Calu3 (cell line): Measurements from ENCODE around the gene CARTPT. TPM values are rescaled to one million over a fixed set of nuclear protein-coding genes. Genes with fewer than 3 reads are reported as not detected.

Experiments
- BruUV-seq: library from RNA; stranded (reverse); fragments of 400-500 nt; replicated peaks from 2 replicates; lab custom pipeline; 2021; lab: Mats Ljungman, UMichigan
- CTCF ChIA-PET: fragments of 300-600 bp; sonication (Branson Sonifier 250); formaldehyde crosslinking; loops from one replicate; lab custom pipeline; 2022; ENCODE audit warnings: antibody characterized with exemption; lab: Charles Lee
- DNase-seq: peaks from one replicate; pipeline ENCODE4 v3.0.0; 2022
- H3K27ac Mint-ChIP-seq: one replicate; pipeline ENCODE4 v1.8.0; 2022; ENCODE audit warnings: mixed read lengths; ENCODE audit not compliant: unreplicated experiment
- H3K27me3 Mint-ChIP-seq: one replicate; pipeline ENCODE4 v1.8.0; 2022; ENCODE audit warnings: mixed read lengths; ENCODE audit not compliant: unreplicated experiment
- H3K36me3 Mint-ChIP-seq: one replicate; pipeline ENCODE4 v1.8.0; 2022; ENCODE audit warnings: mild to moderate bottlenecking, moderate library complexity, mixed read lengths; ENCODE audit not compliant: insufficient read depth, unreplicated experiment
- H3K4me1 Mint-ChIP-seq: one replicate; pipeline ENCODE4 v1.8.0; 2022; ENCODE audit warnings: mild to moderate bottlenecking, low read depth, mixed read lengths; ENCODE audit not compliant: unreplicated experiment
- H3K4me3 Mint-ChIP-seq: one replicate; pipeline ENCODE4 v1.8.0; 2022; ENCODE audit warnings: mild to moderate bottlenecking, low read depth, moderate library complexity, mixed read lengths; ENCODE audit not compliant: unreplicated experiment
- H3K9me3 Mint-ChIP-seq: one replicate; pipeline ENCODE4 v1.8.0; 2022; ENCODE audit warnings: low read depth, mixed read lengths; ENCODE audit not compliant: unreplicated experiment
- intact Hi-C: fragments of 100-400 bp; cut with micrococcal nuclease; formaldehyde crosslinking; loops from one replicate; pipeline ENCODE4 v1.10.0; 2022; ENCODE audit not compliant: unreplicated experiment
- total RNA-seq: library from RNA; stranded (reverse); gene quantifications from 2 replicates; pipeline ENCODE4 v1.2.3, GENCODE V29; 2022
- TF ChIP-seq, protein P1 (sequence below): fragments of 200-600 bp; IDR thresholded peaks from one replicate; pipeline ENCODE4 v1.8.0; 2022; ENCODE audit warnings: antibody characterized with exemption; ENCODE audit not compliant: unreplicated experiment

The CARTPT gene
- total RNA-seq, 1 experiment from 2014 or later = not detected

DNA sequence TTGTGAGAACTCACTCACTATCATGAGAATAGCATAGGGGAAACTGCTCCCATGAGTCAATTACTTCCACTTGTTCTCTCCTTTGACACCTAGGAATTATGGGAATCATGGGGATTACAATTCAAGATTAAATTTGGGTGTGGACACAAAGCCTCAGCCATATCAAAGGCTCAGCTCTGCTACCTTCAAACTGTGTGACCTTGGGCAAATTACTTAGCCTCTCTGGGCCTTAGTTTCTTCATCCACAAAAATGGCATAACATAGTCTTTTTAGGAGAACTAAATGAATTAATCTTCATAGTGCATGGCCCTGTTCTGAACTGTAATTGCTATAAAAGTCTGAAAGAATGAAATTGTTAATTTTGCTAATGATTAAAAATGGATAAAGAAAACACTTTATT is 18.3 kb upstream of the CARTPT start:
- no peaks in the 10 kb centered on the region for H3K9me3 Mint-ChIP-seq
- CTCF ChIA-PET = no interaction called here
- H3K4me3 Mint-ChIP-seq = no peak overlapping the region
- no TSS peak for BruUV-seq
- no peak overlapping the region for H3K27ac Mint-ChIP-seq
- TF ChIP-seq, protein P1, sequence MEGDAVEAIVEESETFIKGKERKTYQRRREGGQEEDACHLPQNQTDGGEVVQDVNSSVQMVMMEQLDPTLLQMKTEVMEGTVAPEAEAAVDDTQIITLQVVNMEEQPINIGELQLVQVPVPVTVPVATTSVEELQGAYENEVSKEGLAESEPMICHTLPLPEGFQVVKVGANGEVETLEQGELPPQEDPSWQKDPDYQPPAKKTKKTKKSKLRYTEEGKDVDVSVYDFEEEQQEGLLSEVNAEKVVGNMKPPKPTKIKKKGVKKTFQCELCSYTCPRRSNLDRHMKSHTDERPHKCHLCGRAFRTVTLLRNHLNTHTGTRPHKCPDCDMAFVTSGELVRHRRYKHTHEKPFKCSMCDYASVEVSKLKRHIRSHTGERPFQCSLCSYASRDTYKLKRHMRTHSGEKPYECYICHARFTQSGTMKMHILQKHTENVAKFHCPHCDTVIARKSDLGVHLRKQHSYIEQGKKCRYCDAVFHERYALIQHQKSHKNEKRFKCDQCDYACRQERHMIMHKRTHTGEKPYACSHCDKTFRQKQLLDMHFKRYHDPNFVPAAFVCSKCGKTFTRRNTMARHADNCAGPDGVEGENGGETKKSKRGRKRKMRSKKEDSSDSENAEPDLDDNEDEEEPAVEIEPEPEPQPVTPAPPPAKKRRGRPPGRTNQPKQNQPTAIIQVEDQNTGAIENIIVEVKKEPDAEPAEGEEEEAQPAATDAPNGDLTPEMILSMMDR = no peak
- intact Hi-C loops = no loop called here
- no peaks in the 10 kb centered on the region for H3K27me3 Mint-ChIP-seq
- peaks cover 5% of the 10 kb centered on the region for H3K36me3 Mint-ChIP-seq
- peaks cover 34% of the 10 kb centered on the region for H3K4me1 Mint-ChIP-seq
- DNase-seq = no peak

GRCh38 chr5:71701407-71701806 is 17.7 kb upstream of the CARTPT start:
- peak; percentile 5 for DNase-seq
- Mint-ChIP-seq H3K4me3 (no peak overlapping the region), H3K27ac (peak overlapping the region; percentile 47), H3K36me3 (peaks cover 5% of the 10 kb centered on the region), H3K9me3 (no peaks in the 10 kb centered on the region), H3K4me1 (peaks cover 34% of the 10 kb centered on the region), H3K27me3 (no peaks in the 10 kb centered on the region)
- TF ChIP-seq, protein P1 = no peak
- BruUV-seq = no TSS peak
- intact Hi-C loops = no loop called here
- CTCF ChIA-PET = no interaction called here

GRCh38 chr5:71703941-71704340 is 15.1 kb upstream of the CARTPT start:
- H3K4me1 Mint-ChIP-seq = peaks cover 24% of the 10 kb centered on the region
- BruUV-seq = no TSS peak
- CTCF ChIA-PET = interaction anchor here (1.2 kb wide), 1 partner anchor 34 kb away, joined by 5 read pairs; no protein-coding TSS in a partner anchor
- H3K27ac Mint-ChIP-seq = no peak overlapping the region
- no peak overlapping the region for H3K4me3 Mint-ChIP-seq
- no peak for DNase-seq
- H3K27me3 Mint-ChIP-seq = no peaks in the 10 kb centered on the region
- intact Hi-C loops = no loop called here
- H3K9me3 Mint-ChIP-seq = no peaks in the 10 kb centered on the region
- no peaks in the 10 kb centered on the region for H3K36me3 Mint-ChIP-seq
- TF ChIP-seq, protein P1 = no peak

GRCh38 chr5:71705421-71705820 is 13.7 kb upstream of the CARTPT start:
- Mint-ChIP-seq H3K36me3 (no peaks in the 10 kb centered on the region), H3K4me3 (no peak overlapping the region), H3K4me1 (peaks cover 12% of the 10 kb centered on the region), H3K27ac (no peak overlapping the region), H3K27me3 (no peaks in the 10 kb centered on the region), H3K9me3 (no peaks in the 10 kb centered on the region)
- no TSS peak for BruUV-seq
- intact Hi-C loops = no loop called here
- CTCF ChIA-PET = no interaction called here
- TF ChIP-seq, protein P1 = no peak
- DNase-seq = no peak
